ENCODE data around the gene DPYD.

DNA sequence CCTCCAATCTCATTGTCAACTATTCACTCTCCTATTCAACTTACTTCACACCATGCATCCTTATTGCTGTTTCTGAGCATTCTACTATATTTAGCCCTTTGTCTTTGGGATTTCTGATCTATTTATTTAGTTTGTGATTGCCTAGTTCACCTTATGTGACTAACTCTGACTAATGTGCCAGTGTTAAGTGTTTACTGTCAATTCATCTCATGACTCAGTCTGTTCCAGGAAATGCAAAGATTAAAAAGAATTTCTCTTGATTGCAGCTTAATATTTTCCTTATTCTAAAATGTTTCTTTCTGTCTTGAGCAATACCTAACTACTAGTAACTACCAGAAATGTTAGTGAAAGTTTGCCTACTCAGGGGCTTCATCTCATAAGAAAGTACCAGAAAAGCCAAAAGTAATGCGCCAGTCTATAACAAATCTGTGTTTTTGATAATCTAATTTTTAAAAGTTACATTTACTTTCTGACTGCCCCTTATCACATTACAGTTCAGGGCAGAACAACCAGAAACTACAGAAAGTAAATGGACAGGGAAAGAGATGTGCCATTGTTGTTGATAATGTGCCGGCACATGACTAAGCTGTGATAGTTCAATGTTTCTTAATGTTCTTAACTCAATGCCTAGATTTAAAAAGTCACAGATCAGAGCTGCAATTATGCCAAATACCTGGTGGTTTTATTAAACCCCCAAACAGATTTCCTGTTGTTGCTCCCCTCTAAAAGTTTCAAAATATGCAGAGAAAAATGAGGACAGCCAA is 642.8 kb downstream of the DPYD start:
- TF ChIP-seq, protein P1, sequence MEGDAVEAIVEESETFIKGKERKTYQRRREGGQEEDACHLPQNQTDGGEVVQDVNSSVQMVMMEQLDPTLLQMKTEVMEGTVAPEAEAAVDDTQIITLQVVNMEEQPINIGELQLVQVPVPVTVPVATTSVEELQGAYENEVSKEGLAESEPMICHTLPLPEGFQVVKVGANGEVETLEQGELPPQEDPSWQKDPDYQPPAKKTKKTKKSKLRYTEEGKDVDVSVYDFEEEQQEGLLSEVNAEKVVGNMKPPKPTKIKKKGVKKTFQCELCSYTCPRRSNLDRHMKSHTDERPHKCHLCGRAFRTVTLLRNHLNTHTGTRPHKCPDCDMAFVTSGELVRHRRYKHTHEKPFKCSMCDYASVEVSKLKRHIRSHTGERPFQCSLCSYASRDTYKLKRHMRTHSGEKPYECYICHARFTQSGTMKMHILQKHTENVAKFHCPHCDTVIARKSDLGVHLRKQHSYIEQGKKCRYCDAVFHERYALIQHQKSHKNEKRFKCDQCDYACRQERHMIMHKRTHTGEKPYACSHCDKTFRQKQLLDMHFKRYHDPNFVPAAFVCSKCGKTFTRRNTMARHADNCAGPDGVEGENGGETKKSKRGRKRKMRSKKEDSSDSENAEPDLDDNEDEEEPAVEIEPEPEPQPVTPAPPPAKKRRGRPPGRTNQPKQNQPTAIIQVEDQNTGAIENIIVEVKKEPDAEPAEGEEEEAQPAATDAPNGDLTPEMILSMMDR (conservative IDR thresholded peaks at IDR 0.05), result no peak
- TF ChIP-seq ZFX (IDR thresholded peaks at IDR 0.05), result no peak

Measured in C4-2B (cell line).